C4-2B (cell line): ENCODE data around the gene AK5.

ENCODE experiments used
- H3K27ac ChIP-seq: fragments of 450-650 bp; 2 replicates; pipeline ENCODE4 v1.5.1; 2017
- ZFX ChIP-seq: fragments of 450-650 bp; IDR thresholded peaks from 2 replicates; pipeline ENCODE4 v1.6.1; 2017
- TF ChIP-seq, protein P1 (sequence below): fragments of 450-650 bp; conservative IDR thresholded peaks from 2 replicates; pipeline ENCODE4 v1.5.1; 2017; ENCODE audit warnings: mild to moderate bottlenecking

The AK5 gene

DNA sequence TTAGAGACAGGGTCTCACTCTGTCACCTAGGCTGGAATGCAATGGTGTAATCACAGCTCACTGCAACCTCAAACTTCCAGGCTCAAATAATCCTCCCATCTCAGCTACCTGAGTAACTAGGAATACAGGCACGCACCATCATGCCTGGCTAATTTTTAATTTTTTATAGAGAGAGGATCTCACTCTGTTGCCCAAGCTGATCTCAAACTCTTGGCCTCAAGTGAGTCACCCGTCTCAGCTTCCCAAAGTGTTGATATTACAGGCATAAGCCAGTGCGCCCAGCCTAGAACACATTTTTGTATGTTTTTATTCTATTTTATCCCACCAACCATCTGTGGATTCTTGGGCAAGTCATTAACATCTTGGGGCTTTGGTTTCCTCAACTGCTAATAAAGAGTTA, 100.5 kb downstream of the AK5 start:
- no peak overlapping the region for H3K27ac ChIP-seq
- no peak for TF ChIP-seq ZFX
- TF ChIP-seq, protein P1, sequence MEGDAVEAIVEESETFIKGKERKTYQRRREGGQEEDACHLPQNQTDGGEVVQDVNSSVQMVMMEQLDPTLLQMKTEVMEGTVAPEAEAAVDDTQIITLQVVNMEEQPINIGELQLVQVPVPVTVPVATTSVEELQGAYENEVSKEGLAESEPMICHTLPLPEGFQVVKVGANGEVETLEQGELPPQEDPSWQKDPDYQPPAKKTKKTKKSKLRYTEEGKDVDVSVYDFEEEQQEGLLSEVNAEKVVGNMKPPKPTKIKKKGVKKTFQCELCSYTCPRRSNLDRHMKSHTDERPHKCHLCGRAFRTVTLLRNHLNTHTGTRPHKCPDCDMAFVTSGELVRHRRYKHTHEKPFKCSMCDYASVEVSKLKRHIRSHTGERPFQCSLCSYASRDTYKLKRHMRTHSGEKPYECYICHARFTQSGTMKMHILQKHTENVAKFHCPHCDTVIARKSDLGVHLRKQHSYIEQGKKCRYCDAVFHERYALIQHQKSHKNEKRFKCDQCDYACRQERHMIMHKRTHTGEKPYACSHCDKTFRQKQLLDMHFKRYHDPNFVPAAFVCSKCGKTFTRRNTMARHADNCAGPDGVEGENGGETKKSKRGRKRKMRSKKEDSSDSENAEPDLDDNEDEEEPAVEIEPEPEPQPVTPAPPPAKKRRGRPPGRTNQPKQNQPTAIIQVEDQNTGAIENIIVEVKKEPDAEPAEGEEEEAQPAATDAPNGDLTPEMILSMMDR = no peak

GRCh38 chr1:77383236-77383635, 101.4 kb downstream of the AK5 start:
- TF ChIP-seq, protein P1 = no peak
- no peak for TF ChIP-seq ZFX
- no peak overlapping the region for H3K27ac ChIP-seq

DNA sequence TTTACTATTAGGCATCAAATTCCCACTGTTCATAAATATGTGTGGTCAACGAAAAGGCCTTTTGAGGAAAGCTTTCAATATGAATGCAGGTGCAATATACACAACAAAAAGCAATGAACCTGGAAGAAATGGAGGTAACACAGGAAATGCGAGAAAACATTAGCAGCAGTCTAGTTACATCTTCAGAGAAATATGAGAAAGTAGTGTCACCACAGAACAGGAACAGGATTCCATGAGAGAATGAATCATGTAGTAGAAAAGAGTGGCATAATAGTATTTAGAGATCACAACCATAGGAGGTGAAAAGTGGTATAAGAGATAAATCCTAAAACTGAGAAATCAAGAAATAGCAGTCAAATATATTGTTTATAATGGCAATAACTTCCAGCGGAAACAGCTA, 103.7 kb downstream of the AK5 start:
- TF ChIP-seq ZFX = no peak
- TF ChIP-seq, protein P1 = no peak
- H3K27ac ChIP-seq = no peak overlapping the region

GRCh38 chr1:77386276-77386675, 104.5 kb downstream of the AK5 start:
- TF ChIP-seq, protein P1 = no peak
- no peak for TF ChIP-seq ZFX
- no peak overlapping the region for H3K27ac ChIP-seq

DNA sequence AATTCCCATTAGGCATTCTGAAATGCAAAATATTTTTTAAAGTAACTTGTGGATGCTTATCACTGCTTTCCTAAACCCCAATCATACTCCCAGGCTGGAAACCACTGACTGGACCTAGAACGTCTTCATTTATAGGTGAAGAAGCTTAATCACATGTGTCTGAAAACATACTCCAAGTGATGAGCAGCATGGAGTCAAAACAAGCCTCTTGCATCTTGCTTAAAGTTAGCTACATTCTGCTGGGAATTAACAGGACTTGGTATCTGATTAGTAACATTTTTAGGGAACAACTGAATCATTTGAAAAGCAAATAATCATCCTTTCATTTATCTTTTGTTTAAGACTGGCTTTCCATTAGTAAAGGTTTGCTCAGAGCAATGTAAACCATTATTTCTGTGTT, 105.7 kb downstream of the AK5 start:
- no peak overlapping the region for H3K27ac ChIP-seq
- no peak for TF ChIP-seq ZFX
- TF ChIP-seq, protein P1 = no peak

DNA sequence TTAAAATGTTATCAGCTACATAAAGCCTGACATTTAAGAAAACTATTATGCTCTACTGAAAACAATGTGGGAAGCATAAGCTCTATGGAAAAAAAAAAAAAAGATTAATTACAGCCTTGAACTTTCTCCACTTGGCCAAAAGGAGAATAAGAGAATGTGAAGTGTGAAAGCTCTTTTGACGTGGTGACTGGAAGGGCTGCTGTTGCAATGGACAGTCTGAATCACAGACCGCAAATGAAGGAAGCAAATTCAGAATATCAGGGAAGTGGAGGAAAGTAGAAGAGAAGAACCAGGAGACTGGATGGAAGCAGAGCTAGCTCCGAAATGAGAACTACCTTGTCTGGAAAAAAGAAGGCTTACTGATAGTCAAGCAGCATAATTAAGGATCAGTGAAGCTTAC, 106.8 kb downstream of the AK5 start:
- TF ChIP-seq, protein P1 = no peak
- no peak for TF ChIP-seq ZFX

DNA sequence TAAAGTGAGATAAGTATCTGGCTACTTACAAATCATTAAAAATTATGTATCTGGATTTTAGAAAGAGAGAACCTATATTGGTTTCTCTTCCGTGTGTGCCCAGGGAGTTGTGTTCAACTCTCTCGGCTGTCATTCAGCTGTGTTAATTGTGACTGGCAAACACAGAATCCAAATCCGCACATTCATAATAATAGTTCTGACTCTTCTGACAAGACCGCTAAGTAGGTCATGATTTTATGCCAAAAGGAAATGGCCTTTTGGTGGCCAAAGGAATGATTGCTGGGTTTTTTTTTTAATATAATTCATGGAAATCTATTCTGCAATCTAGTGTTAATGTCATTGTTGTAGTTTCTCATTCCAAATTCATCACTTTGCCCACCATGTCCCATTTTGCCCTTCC, 110.7 kb downstream of the AK5 start:
- no peak overlapping the region for H3K27ac ChIP-seq
- TF ChIP-seq, protein P1 = no peak
- TF ChIP-seq ZFX = no peak

More for the DNA sequence above, 106.8 kb downstream of the AK5 start:
- H3K27ac ChIP-seq = no peak overlapping the region
